Loucy (cell line): ENCODE measurements around the gene UQCR11.

Experiments
- H2AFZ ChIP-seq: fragments of 200-600 bp; sonication (generic); 2 replicates; pipeline ENCODE4 v1.6.0; 2016; ENCODE audit warnings: antibody characterized with exemption, mild to moderate bottlenecking, low read length, moderate library complexity
- H3F3A ChIP-seq: fragments of 200-600 bp; 2 replicates; pipeline ENCODE4 v1.6.0; 2016; ENCODE audit warnings: antibody characterized with exemption, low read depth, mild to moderate bottlenecking
- H3K27me3 ChIP-seq: fragments of 200-600 bp; sonication (generic); 2 replicates; pipeline ENCODE4 v1.6.1; 2014; ENCODE audit warnings: low read length, mild to moderate bottlenecking; ENCODE audit not compliant: insufficient read depth, poor library complexity, severe bottlenecking
- H3K36me3 ChIP-seq: fragments of 200-600 bp; sonication (generic); 2 replicates; pipeline ENCODE4 v1.6.1; 2016; ENCODE audit warnings: low read length; ENCODE audit not compliant: insufficient read depth
- H3K4me1 ChIP-seq: fragments of 200-600 bp; sonication (generic); 2 replicates; pipeline ENCODE4 v1.5.1; 2014; ENCODE audit warnings: low read length, mild to moderate bottlenecking; ENCODE audit not compliant: insufficient read depth, poor library complexity, severe bottlenecking
- H3K4me2 ChIP-seq: fragments of 200-600 bp; sonication (generic); 2 replicates; pipeline ENCODE4 v1.6.0; 2014; ENCODE audit warnings: antibody characterized with exemption, low read length, low read depth, mild to moderate bottlenecking; ENCODE audit not compliant: poor library complexity, severe bottlenecking
- H3K4me3 ChIP-seq: fragments of 200-600 bp; sonication (generic); 2 replicates; pipeline ENCODE4 v1.5.1; 2014; ENCODE audit warnings: low read length, mild to moderate bottlenecking, mixed read lengths; ENCODE audit not compliant: poor library complexity, severe bottlenecking
- H3K79me2 ChIP-seq: fragments of 200-600 bp; sonication (generic); 2 replicates; pipeline ENCODE4 v1.6.1; 2014; ENCODE audit warnings: low read length; ENCODE audit not compliant: insufficient read depth
- H3K9ac ChIP-seq: fragments of 200-600 bp; sonication (generic); 2 replicates; pipeline ENCODE4 v1.6.0; 2014; ENCODE audit warnings: mild to moderate bottlenecking, low read depth, low read length, moderate library complexity; ENCODE audit not compliant: poor library complexity, severe bottlenecking
- H3K9me2 ChIP-seq: fragments of 200-600 bp; sonication (generic); replicated peaks from 2 replicates; pipeline ENCODE4 v1.6.1; 2016; ENCODE audit warnings: low read depth, low read length, mixed read lengths
- H3K9me3 ChIP-seq: fragments of 200-600 bp; sonication (generic); 2 replicates; pipeline ENCODE4 v1.6.1; 2014; ENCODE audit warnings: mild to moderate bottlenecking, antibody characterized with exemption, low read length, low read depth; ENCODE audit not compliant: insufficient read depth
- H4K20me1 ChIP-seq: fragments of 200-600 bp; sonication (generic); 2 replicates; pipeline ENCODE4 v1.6.0; 2014; ENCODE audit warnings: antibody characterized with exemption, low read length, mild to moderate bottlenecking; ENCODE audit not compliant: insufficient read depth, poor library complexity, severe bottlenecking
- EZH2phosphoT487 ChIP-seq: fragments of 200-600 bp; IDR thresholded peaks from 2 replicates; pipeline ENCODE4 v1.6.1; 2018; ENCODE audit warnings: antibody characterized with exemption, mild to moderate bottlenecking, moderate library complexity, borderline replicate concordance
- TF ChIP-seq, protein P1 (sequence below): fragments of 200-600 bp; sonication (generic); conservative IDR thresholded peaks from 2 replicates; pipeline ENCODE4 v1.5.1; 2014; ENCODE audit warnings: mild to moderate bottlenecking, antibody characterized with exemption, low read length

The UQCR11 gene

GRCh38 chr19:1616396-1616795 lies 11.1 kb upstream of the UQCR11 start:
- no peaks in the 10 kb centered on the region; the same call in 1 of the 2 replicates for H3F3A ChIP-seq
- no peak overlapping the region for H3K4me2 ChIP-seq
- H3K79me2 ChIP-seq: no peaks in the 10 kb centered on the region
- H2AFZ ChIP-seq: no peak overlapping the region
- H3K9me2 ChIP-seq: no peaks in the 10 kb centered on the region
- H3K4me1 ChIP-seq: no peaks in the 10 kb centered on the region
- peaks cover 16% of the 10 kb centered on the region for H4K20me1 ChIP-seq
- H3K4me3 ChIP-seq: no peak overlapping the region
- H3K9me3 ChIP-seq: no peaks in the 10 kb centered on the region
- H3K36me3 ChIP-seq: peaks cover 94% of the 10 kb centered on the region; the same call in 1 of the 2 replicates
- no peak for TF ChIP-seq EZH2phosphoT487
- TF ChIP-seq, protein P1, sequence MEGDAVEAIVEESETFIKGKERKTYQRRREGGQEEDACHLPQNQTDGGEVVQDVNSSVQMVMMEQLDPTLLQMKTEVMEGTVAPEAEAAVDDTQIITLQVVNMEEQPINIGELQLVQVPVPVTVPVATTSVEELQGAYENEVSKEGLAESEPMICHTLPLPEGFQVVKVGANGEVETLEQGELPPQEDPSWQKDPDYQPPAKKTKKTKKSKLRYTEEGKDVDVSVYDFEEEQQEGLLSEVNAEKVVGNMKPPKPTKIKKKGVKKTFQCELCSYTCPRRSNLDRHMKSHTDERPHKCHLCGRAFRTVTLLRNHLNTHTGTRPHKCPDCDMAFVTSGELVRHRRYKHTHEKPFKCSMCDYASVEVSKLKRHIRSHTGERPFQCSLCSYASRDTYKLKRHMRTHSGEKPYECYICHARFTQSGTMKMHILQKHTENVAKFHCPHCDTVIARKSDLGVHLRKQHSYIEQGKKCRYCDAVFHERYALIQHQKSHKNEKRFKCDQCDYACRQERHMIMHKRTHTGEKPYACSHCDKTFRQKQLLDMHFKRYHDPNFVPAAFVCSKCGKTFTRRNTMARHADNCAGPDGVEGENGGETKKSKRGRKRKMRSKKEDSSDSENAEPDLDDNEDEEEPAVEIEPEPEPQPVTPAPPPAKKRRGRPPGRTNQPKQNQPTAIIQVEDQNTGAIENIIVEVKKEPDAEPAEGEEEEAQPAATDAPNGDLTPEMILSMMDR: no peak
- H3K27me3 ChIP-seq: no peaks in the 10 kb centered on the region
- H3K9ac ChIP-seq: no peak overlapping the region

- H3K4me1 ChIP-seq: no peaks in the 10 kb centered on the region
- no peak overlapping the region for H3K4me2 ChIP-seq
- TF ChIP-seq, protein P1: no peak
- no peak for TF ChIP-seq EZH2phosphoT487
- H3K79me2 ChIP-seq: no peaks in the 10 kb centered on the region
- H3K9me2 ChIP-seq: no peaks in the 10 kb centered on the region
- H3K4me3 ChIP-seq: no peak overlapping the region
- peaks cover 13% of the 10 kb centered on the region for H4K20me1 ChIP-seq
- H3K9ac ChIP-seq: no peak overlapping the region
- no peaks in the 10 kb centered on the region for H3K9me3 ChIP-seq
- H3K36me3 ChIP-seq: peaks cover 93% of the 10 kb centered on the region; the same call in 1 of the 2 replicates
- no peaks in the 10 kb centered on the region for H3K27me3 ChIP-seq
- no peak overlapping the region for H2AFZ ChIP-seq
- H3F3A ChIP-seq: no peaks in the 10 kb centered on the region; the same call in 1 of the 2 replicates
These were observed 10.0 kb upstream of the UQCR11 start for GRCh38 chr19:1615156-1615765.

- H3K9me3 ChIP-seq: no peaks in the 10 kb centered on the region
- no peaks in the 10 kb centered on the region for H3K27me3 ChIP-seq
- no peaks in the 10 kb centered on the region for H3K9me2 ChIP-seq
- peaks cover 88% of the 10 kb centered on the region; the same call in 1 of the 2 replicates for H3K36me3 ChIP-seq
- TF ChIP-seq, protein P1: no peak
- no peak for TF ChIP-seq EZH2phosphoT487
- no peak overlapping the region for H2AFZ ChIP-seq
- peaks cover 13% of the 10 kb centered on the region for H4K20me1 ChIP-seq
- no peak overlapping the region for H3K9ac ChIP-seq
- no peak overlapping the region for H3K4me3 ChIP-seq
- no peaks in the 10 kb centered on the region for H3K79me2 ChIP-seq
- H3K4me1 ChIP-seq: no peaks in the 10 kb centered on the region
- no peak overlapping the region for H3K4me2 ChIP-seq
- H3F3A ChIP-seq: no peaks in the 10 kb centered on the region; the same call in 1 of the 2 replicates
These were observed 8.7 kb upstream of the UQCR11 start for GRCh38 chr19:1613808-1614570.
